NCI-H1048 (cell line): ENCODE data around the gene SYNM.

Source experiments
- DNase-seq: peaks from one replicate; lab custom pipeline; 2025; lab: John Stamatoyannopoulos, UW

The SYNM gene

GRCh38 chr15:99143242-99143641 lies 38.4 kb downstream of the SYNM start:
- no peak for DNase-seq

GRCh38 chr15:99143655-99144610 lies 39.1 kb downstream of the SYNM start:
- no peak for DNase-seq

GRCh38 chr15:99145005-99145404 lies 40.1 kb downstream of the SYNM start:
- no peak for DNase-seq

GRCh38 chr15:99145778-99146177 lies 40.9 kb downstream of the SYNM start:
- DNase-seq, result no peak

GRCh38 chr15:99146661-99147060 lies 41.8 kb downstream of the SYNM start:
- no peak for DNase-seq

GRCh38 chr15:99148851-99149276 lies 44.0 kb downstream of the SYNM start:
- no peak for DNase-seq

- DNase-seq, result no peak
Observed at GRCh38 chr15:99149366-99149765, 44.5 kb downstream of the SYNM start.

GRCh38 chr15:99151156-99151555 lies 46.3 kb downstream of the SYNM start:
- DNase-seq, result no peak

GRCh38 chr15:99153026-99153535 lies 48.2 kb downstream of the SYNM start:
- DNase-seq, result no peak

GRCh38 chr15:99154271-99154670 lies 49.4 kb downstream of the SYNM start:
- no peak for DNase-seq

GRCh38 chr15:99155961-99156443 lies 51.1 kb downstream of the SYNM start:
- no peak for DNase-seq

GRCh38 chr15:99157456-99157855 lies 52.6 kb downstream of the SYNM start:
- DNase-seq, result no peak

GRCh38 chr15:99158626-99159412 lies 53.9 kb downstream of the SYNM start:
- no peak for DNase-seq

GRCh38 chr15:99163271-99164062 lies 58.6 kb downstream of the SYNM start:
- DNase-seq, result no peak

- DNase-seq, result no peak
Observed at GRCh38 chr15:99164119-99164518, 59.2 kb downstream of the SYNM start.

- DNase-seq, result no peak
Observed at GRCh38 chr15:99165020-99165790, 60.3 kb downstream of the SYNM start.

GRCh38 chr15:99165956-99166689 lies 61.2 kb downstream of the SYNM start:
- no peak for DNase-seq

- DNase-seq, result no peak
Observed at GRCh38 chr15:99167201-99167600, 62.3 kb downstream of the SYNM start.

- no peak for DNase-seq
Observed at GRCh38 chr15:99167640-99168039, 62.8 kb downstream of the SYNM start.
